ENCODE data around the gene TRIO.
"Not testable (repeated sequence)": the region's sequence is repeated elsewhere in the genome, so short reads cannot be mapped to it uniquely, and the experiment has no call there.

The TRIO gene

GRCh38 chr5:14142827-14143545, at the start of gene TRIO:
TRIO (plus strand) TSS chr5:14143342; CDS start chr5:14143726, 384 bp downstream.
- DNase-seq = peak; percentile 87 to 91

- not testable (repeated sequence) for DNase-seq
Measured at GRCh38 chr5:14097380-14097779, 45.8 kb upstream of the TRIO start.

DNA sequence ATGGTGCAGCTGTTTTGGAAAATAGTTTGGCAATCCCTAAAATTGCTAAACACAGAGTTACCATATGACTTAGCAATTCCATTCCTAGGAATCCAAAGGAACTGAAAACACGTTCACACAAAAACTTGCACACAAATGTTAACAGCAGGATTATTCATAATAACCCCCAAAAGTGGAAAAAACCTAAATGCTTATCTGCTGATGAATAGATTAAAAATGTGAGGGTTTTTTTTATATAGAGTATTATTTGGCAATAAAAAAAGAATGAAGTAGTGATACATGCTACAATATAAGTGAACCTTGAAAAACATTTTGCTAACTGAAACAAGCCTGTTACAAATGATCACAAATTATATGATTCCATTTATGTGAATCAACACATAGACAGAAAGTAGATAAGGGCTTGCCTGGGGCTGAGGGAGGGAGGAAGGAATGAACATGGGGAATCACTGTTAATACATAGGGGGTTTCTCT, 45.1 kb upstream of the TRIO start:
- no peak for DNase-seq

- no peak for DNase-seq
Measured at GRCh38 chr5:14100281-14100680, 42.9 kb upstream of the TRIO start.

DNA sequence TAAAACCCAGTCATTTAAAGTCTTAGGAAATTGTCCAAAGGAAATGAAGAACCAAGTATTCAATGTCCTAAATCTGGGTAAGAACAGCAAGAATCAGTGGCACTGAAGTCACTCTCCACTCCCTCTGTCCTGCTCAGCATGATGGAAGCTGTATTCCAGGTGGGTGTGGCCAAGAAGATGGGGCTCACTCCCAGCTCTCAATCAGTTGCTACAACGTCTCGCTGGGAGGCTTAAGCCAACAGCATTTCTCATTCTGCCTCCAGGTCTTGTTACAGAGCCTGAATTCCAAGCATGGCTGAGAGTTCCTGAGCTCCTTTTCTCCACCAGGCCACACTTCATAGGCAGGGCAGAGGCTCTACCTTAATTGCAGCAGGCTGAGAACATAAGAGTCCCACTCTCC, 41.2 kb upstream of the TRIO start:
- no peak for DNase-seq

DNA sequence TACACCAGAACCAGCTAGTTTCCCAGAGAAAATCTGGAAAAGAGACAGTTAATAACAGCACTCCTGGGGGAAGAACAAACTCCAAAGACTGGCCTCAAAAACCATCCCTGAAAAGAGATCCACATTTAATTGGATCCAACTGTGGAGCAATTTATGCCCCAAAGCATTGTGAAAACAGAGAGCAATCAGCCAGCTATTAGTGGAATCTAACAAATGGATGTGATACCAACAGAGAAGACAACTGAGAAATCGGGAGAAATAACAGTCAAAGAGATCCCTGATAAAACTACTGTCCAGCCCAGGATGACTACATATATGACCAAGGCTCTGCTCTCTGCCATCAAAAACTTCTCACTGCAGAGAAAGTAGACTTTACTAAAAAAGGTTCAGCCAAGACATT, 40.5 kb upstream of the TRIO start:
- no peak for DNase-seq

GRCh38 chr5:14105718-14106410, 37.3 kb upstream of the TRIO start:
- no peak for DNase-seq

DNA sequence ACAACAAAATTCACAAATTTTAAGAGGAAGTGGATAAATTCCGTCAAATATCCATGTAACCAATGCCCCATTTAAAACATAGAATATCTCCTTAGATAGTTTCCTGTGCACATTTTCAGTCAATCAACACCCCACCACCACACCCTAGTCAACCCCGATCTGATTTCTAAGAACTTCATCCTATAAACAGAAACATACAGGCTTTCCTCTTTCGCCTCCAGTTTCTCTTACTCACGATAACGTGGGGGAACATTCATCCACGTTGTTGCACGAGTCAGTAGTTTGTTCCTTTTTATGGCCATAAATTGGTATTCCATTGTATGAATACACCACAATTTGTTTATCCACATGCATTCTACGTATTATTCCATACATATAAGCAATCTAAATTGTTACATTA, 35.6 kb upstream of the TRIO start:
- no peak for DNase-seq

DNA sequence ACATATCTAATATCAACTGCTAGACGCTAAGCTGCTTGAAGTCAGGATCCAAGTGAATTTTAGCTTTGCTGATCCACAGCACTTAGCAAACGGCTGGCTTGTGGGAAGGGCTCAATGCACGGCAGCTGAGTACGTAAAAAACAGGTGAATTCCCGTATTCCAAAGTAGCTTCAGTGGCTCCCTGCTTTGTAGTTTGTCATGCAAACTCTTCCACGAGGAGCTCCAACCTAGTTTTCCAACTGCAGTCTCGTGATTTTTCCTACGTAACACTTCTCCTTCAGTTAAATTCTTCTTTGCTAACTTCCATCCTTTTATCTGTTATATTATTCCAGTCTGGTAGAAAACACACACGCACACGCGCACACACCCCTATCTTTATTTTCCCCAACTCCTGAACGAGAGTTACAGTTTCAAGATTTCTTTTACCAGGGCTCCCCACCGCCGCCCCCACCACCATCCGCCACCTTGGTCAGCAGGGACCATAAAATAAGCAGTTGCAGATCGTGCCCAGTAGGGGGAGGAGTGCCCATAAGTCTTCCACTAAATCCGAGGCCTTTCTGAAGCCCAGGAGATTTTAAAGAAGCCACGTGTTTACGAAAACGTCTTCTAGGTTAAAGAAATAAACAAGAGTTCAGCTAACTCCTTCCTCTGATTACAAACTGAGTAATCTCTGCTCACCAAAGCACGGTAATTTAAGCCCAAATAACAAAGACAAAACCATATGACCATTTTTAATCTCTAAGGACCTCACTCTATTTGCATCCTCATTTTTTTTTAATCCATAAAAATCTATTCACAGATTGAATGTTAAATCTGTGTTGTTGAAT, 34.8 kb upstream of the TRIO start:
- DNase-seq = peak; percentile 7 to 49

DNA sequence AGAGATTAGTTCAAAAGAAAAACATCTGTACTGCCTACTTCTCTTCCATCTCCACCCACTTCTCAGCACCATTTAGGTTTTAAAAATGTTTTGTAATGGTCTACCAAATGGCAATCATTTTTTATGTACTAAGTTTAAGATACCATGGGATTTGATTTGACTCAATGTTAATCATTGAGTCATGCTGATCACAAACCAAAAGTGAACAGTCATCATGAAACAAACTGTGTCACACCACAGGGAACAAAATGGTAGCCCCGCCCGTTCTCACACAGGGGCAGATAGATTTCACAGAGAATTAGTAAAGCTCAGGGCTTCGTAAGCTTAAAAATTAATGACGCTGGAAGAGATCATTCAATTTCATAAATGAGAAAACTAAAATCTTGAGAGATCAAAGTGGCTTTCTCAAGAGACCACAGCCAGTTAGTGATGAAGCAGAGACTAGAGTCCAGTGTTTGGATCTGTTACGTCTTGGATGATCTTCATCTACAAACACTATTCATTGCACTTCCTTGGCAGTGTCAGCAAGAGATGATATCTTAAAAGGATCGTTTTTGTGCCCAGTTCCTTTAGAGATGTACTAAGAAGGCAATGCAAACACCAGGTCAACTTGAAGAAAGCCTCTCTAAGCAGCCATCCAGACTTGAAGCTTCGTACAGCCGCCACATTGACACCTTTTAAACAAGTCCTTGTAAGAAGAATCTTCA, 33.9 kb upstream of the TRIO start:
- no peak for DNase-seq

DNA sequence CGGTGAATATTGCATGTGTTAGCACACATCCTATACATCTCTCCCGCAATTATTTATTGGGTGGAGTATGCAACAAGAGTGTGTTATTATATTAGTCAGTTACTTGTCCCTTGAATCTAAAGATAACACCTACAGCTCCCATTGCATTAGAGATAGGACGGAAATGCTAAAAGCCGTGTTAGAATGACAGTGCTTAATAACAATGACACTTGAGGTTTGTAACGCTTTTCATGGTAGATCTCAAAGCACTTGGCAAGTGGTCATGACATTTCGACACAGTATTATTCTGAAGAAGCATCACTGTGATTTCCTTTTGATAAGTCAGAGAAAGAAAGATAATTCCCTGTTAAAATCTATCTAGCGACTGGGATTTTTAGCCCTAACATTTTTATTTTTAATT, 33.4 kb upstream of the TRIO start:
- DNase-seq = no peak

DNA sequence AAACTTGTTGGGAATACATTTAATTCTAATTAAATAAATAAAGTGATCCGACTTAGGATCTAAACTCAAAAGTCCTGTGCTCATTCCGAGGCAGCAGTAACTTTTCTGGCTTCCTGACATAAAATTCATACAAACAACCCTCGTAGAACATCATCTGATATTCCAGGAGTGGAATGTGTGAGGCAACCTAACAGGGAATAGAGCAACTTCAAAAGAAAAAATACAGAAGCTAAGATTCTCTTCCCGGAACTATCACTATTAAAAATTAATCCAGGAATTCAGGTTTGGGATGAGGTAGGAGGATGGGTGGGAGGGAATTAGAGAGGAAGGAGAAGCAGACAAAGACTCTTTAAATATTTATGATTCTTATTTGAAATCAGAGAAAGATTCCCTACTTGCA, 32.9 kb upstream of the TRIO start:
- DNase-seq = no peak

DNA sequence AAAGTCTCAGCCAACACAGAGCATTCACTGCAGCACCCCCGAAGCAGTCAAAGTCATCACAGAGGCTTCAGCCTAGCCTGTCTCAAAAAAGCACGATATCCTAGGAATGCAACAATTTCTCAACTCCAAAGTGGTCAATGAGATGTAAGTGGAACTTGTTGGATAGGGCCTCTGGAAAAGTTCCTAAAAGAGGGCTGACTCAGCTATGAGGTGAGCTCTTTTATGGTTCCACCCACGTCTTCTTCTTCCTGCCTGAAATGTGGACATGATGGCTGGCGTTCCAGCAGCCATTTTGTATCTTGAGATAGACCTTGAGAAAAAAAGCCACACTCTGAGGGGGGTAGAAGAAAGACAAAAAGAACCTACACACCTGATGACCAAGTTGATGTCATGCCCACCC, 32.5 kb upstream of the TRIO start:
- no peak for DNase-seq

DNA sequence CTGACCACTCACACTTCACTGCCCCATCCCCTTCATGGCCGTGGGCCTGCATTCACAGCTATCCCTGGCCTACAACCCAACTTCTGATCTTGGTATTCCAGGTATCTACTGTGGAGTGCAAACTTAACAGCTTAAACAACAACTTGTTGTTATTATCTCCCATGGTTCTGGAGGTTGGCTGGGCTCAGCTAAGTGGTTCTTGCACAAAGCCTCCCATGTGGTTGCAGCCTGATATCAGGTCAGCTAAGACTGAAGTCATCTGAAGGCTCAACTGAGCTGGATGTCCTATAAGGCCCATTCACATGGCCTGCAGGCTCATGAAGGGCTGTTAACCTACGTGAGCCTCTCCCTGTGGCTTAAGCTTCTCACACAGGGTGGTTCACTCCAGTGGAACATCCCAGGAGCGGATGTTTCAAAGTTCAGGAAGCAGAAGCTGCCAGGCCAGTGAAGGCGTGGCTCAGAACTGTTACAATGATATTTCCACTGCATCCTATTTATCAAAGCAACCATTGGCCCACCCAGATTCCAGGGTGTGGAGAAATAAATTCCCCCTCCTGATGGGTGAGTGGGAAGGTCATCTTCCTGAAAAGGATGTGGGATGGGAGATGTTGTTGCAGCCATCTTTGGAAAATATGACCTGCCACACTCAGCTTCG, 30.0 kb upstream of the TRIO start:
- no peak for DNase-seq

- DNase-seq = no peak
Measured at GRCh38 chr5:14114615-14115251, 28.4 kb upstream of the TRIO start.

GRCh38 chr5:14115323-14115895, 27.7 kb upstream of the TRIO start:
- no peak for DNase-seq

DNA sequence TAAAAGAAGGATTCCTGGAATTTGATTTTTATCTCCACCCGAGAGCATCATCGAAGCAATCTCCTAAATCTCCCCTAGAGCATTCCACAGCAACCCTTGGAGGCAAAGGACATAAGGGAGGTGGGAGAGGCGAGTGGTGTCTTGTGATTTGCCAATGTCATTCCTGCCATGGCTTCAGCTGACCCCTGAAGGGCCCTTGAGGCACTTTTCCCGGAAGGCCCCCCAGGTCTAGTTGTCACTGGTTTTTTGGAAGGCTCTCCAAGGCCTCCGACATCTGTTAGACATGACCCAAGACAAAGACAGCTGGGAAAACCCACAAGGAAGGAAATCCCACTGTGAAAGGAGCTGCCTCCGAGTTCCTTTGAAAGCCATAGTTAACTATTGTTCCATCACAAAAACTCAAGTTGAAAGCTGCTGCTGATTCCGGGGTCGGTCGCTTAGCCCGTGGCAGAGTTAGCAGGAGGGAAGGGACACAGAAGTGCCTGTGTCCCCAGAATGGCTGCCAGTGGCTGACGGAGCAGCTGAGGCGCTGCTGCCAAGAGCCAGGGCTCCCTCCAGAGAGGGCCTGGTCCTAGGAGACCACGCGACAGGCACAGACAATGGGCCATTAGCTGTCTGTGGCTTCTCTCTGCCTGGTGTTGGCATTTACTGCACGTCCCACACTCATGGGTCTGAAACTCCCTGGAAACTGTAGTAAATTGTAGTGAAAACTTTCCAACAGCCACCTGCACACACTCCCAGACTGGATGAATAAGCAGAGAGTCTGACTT, 24.4 kb upstream of the TRIO start:
- peak; percentile 83 to 94 for DNase-seq

DNA sequence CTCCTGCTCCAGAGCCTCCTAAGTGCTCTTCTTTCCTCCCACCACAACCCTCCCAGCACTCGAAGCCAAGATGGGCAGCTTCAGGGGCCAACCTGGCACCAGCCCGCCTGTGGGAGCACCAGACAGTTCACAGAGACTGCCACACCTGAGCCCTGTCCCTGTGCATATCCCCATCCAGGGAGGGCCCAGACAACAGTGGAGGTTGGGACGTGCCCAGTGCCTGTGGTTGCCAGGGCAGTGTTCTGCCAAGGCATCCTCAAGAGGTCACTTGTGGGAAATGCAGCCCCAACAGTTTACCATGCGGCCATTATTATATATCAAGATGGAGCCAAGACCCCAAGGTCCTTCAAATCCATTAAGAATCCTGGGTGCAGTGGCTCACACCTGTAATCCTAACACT, 23.0 kb upstream of the TRIO start:
- no peak for DNase-seq

DNA sequence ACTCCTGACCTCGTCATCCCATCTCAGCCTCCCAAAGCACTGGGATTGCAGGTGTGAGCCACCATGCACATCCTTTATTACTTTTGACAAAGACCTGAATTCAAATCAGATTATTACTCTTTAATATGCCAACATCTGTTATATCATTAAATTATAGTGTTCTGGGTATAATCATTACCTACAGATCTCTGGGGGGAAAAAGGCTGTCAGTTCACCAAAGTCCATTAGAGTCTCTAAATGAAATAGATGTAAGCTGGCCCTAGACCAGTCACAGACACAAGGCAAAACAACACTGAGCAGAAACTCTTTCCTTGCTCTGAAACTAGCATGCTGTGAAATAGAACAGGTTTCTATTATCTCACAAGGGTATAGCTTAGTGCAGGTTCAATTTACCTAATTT, 21.6 kb upstream of the TRIO start:
- DNase-seq = no peak

DNA sequence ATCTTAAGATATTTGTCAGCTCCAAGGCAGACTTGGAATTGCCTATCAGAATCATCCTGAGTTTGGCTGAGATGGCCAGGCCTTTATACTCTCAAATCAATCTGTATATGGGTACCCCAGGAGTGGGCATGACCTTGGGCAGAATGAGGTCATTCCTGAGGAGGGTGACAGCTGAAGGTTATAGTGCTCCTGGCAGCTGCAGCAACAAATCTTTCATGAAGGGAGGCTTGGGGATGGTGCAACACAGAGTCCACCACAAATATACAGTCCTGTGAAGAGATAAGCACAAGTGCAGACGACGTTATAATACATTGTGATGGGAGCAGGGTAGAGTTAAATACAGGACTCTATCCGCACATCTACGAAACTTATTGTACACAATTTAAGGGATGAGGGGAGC, 21.1 kb upstream of the TRIO start:
- no peak for DNase-seq

- DNase-seq = no peak
Measured at GRCh38 chr5:14123551-14123950, 19.6 kb upstream of the TRIO start.
